HepG2 (cell line): Measurements from ENCODE around the gene RBM26. TPM values are rescaled to one million over a fixed set of nuclear protein-coding genes. Genes with fewer than 3 reads are reported as not detected.
A peak's percentile ranks its signal among the peaks of the same experiment; 100 is the strongest.

ENCODE experiments used
- AKAP8 ChIP-seq: sonication (generic); formaldehyde crosslinking; IDR thresholded peaks from 2 replicates; pipeline ENCODE4 v1.5.1; 2020; ENCODE audit warnings: mild to moderate bottlenecking, missing genetic modification reagents
- BRD4 ChIP-seq: sonication (generic); formaldehyde crosslinking; IDR thresholded peaks from 2 replicates; pipeline ENCODE4 v1.4.0; 2020; ENCODE audit warnings: missing genetic modification reagents
- ESRRA ChIP-seq: sonication (generic); formaldehyde crosslinking; IDR thresholded peaks from 2 replicates; pipeline ENCODE4 v1.5.1; 2020; ENCODE audit warnings: mild to moderate bottlenecking, low read depth, missing genetic modification reagents
- HDAC2 ChIP-seq: sonication (generic); formaldehyde crosslinking; IDR thresholded peaks from 2 replicates; pipeline ENCODE4 v1.4.0; 2020; ENCODE audit warnings: missing genetic modification reagents
- IRF2 ChIP-seq: IDR thresholded peaks from 2 replicates; pipeline ENCODE4 v1.6.1; 2018; ENCODE audit warnings: missing genetic modification reagents, missing compliant biosample characterization
- JUND ChIP-seq: sonication (generic); formaldehyde crosslinking; IDR thresholded peaks from 2 replicates; pipeline ENCODE4 v1.8.0; 2022; ENCODE audit warnings: mild to moderate bottlenecking, missing genetic modification reagents
- NCOR1 ChIP-seq: fragments of 200-600 bp; sonication (generic); IDR thresholded peaks from 2 replicates; pipeline ENCODE4 v1.7.0; 2017; ENCODE audit warnings: antibody characterized with exemption, low read length, borderline replicate concordance
- PRDM15 ChIP-seq: sonication (generic); formaldehyde crosslinking; IDR thresholded peaks from 2 replicates; pipeline ENCODE4 v1.4.0; 2020; ENCODE audit warnings: missing genetic modification reagents
- RBM39 ChIP-seq: fragments of 200-400 bp; formaldehyde crosslinking; IDR thresholded peaks from one replicate; pipeline ENCODE4 v1.6.1; 2018; ENCODE audit warnings: antibody characterized with exemption, mild to moderate bottlenecking, low read depth, low read length; ENCODE audit not compliant: poor library complexity, severe bottlenecking
- RORA ChIP-seq: sonication (generic); formaldehyde crosslinking; IDR thresholded peaks from 2 replicates; pipeline ENCODE4 v1.5.0; 2020; ENCODE audit warnings: mild to moderate bottlenecking, missing genetic modification reagents, moderate library complexity
- SALL1 ChIP-seq: sonication (generic); formaldehyde crosslinking; IDR thresholded peaks from 2 replicates; pipeline ENCODE4 v1.8.0; 2022; ENCODE audit warnings: mild to moderate bottlenecking, missing genetic modification reagents
- SP5 ChIP-seq: IDR thresholded peaks from 2 replicates; pipeline ENCODE4 v1.6.1; 2016; ENCODE audit warnings: low read depth, borderline replicate concordance
- TAF15 ChIP-seq: fragments of 200-400 bp; formaldehyde crosslinking; IDR thresholded peaks from one replicate; pipeline ENCODE4 v1.6.1; 2018; ENCODE audit warnings: mild to moderate bottlenecking, low read depth, low read length; ENCODE audit not compliant: poor library complexity, severe bottlenecking
- TBX3 ChIP-seq: fragments of 450-650 bp; IDR thresholded peaks from 2 replicates; pipeline ENCODE4 v1.6.1; 2017; ENCODE audit warnings: antibody characterized with exemption, mild to moderate bottlenecking, inconsistent platforms, borderline replicate concordance
- TMF1 ChIP-seq: sonication (generic); formaldehyde crosslinking; IDR thresholded peaks from 2 replicates; pipeline ENCODE4 v1.8.1; 2022; ENCODE audit warnings: low read depth, missing genetic modification reagents
- TSC22D2 ChIP-seq: sonication (generic); formaldehyde crosslinking; IDR thresholded peaks from 2 replicates; pipeline ENCODE4 v1.5.1; 2020; ENCODE audit warnings: missing genetic modification reagents, mild to moderate bottlenecking, borderline replicate concordance
- ZBTB39 ChIP-seq: sonication (generic); formaldehyde crosslinking; IDR thresholded peaks from 2 replicates; pipeline ENCODE4 v1.5.0; 2020; ENCODE audit warnings: missing genetic modification reagents
- ZFP82 ChIP-seq: sonication (generic); formaldehyde crosslinking; IDR thresholded peaks from 2 replicates; pipeline ENCODE4 v1.5.1; 2020; ENCODE audit warnings: mild to moderate bottlenecking, missing genetic modification reagents, borderline replicate concordance
- ZNF550 ChIP-seq: sonication (generic); formaldehyde crosslinking; IDR thresholded peaks from 2 replicates; pipeline ENCODE4 v1.4.0; 2020; ENCODE audit warnings: mild to moderate bottlenecking, missing genetic modification reagents, borderline replicate concordance
- ZNF572 ChIP-seq: sonication (generic); formaldehyde crosslinking; IDR thresholded peaks from 2 replicates; pipeline ENCODE4 v1.5.1; 2020; ENCODE audit warnings: mild to moderate bottlenecking, missing genetic modification reagents
- ZNF747 ChIP-seq: sonication (generic); formaldehyde crosslinking; IDR thresholded peaks from 2 replicates; pipeline ENCODE4 v1.8.1; 2023; ENCODE audit warnings: missing genetic modification reagents, mild to moderate bottlenecking, borderline replicate concordance
- ZXDC ChIP-seq: sonication (generic); formaldehyde crosslinking; IDR thresholded peaks from 2 replicates; pipeline ENCODE4 v1.5.0; 2020; ENCODE audit warnings: mild to moderate bottlenecking, missing genetic modification reagents
- polyA plus RNA-seq, 8 experiments: library from polyadenylated mRNA; depleted of rRNA in 3 of 8; stranded (reverse) in 7 of 8; unstranded in 1 of 8; fragments of >200 nt; fragmentation: Illumina TruSeq in 4 of 8; extraction: Trizol in 4 of 8; gene quantifications; 2 replicates each; pipeline versions ENCODE4 v1.2.1 to v1.2.3, GENCODE V29; 2011 to 2016; ENCODE audit warnings: low read depth in 4 of 8, missing spikeins in 1 of 8, mixed read lengths in 1 of 8; ENCODE audit not compliant: insufficient read depth in 1 of 8
- total RNA-seq, 5 experiments: library from RNA; depleted of rRNA; stranded (reverse); fragments of >200 nt; fragmentation: Illumina TruSeq; extraction: Trizol; gene quantifications; 2 replicates each; pipeline ENCODE4 v1.2.3, GENCODE V29; 2016; ENCODE audit warnings: low read depth in 1 of 5

RBM26 gene
- total and polyA plus RNA-seq, 2 of the 13 experiments (the other 11 are each of a cell fraction or from before 2014, with no cell fraction given) = 19.4 to 34.4 TPM

GRCh38 chr13:79405831-79406596, at the start of gene RBM26 (continued):
- TF ChIP-seq RBM39 (peak; percentile 63), SALL1 (peak; percentile 52), ZBTB39 (no peak), SP5 (CRISPR knock-in tag) (no peak), TAF15 (no peak), ZNF747 (no peak), RORA (CRISPR knock-in tag) (no peak), IRF2 (CRISPR knock-in tag) (peak; percentile 75), ZXDC (CRISPR knock-in tag) (no peak), ZFP82 (no peak), TSC22D2 (CRISPR knock-in tag) (no peak), TBX3 (no peak), HDAC2 (CRISPR knock-in tag) (0 out of 2 replicates have a peak, but pooled peaks have one; percentile 16), PRDM15 (CRISPR knock-in tag) (no peak), AKAP8 (CRISPR knock-in tag) (no peak), ZNF550 (CRISPR knock-in tag) (no peak), TMF1 (no peak), ESRRA (CRISPR knock-in tag) (no peak), NCOR1 (no peak), JUND (CRISPR knock-in tag) (no peak), BRD4 (no peak; the same call in 1 of the 2 replicates), ZNF572 (no peak)
